ENCODE data around the gene DIAPH1. TPM values are rescaled to one million over a fixed set of nuclear protein-coding genes. Genes with fewer than 3 reads are reported as not detected.

The DIAPH1 gene
- total and polyA plus RNA-seq, 8 donors, result 48.1 to 137 (median 60.2) TPM

Other genes with a start within 250 kb of the DIAPH1 start
- gene PCDHGB3, start 248.8 kb downstream of the DIAPH1 start, total RNA-seq, result 1 to 10 TPM; 1.5 to 2.4 TPM
- 1 to 10 TPM; 2.6 to 3.4 (median 2.7) TPM for gene PCDHGB3, start 248.8 kb downstream of the DIAPH1 start, polyA plus RNA-seq (ENCODE audit: insufficient read length in 6 of 6)
- gene PCDHGA6, start 245.1 kb downstream of the DIAPH1 start, total RNA-seq, result 1 to 10 TPM; 2.9 TPM
- 1 to 10 TPM; 4.8 to 6.5 (median 5.8) TPM for gene PCDHGA6, start 245.1 kb downstream of the DIAPH1 start, polyA plus RNA-seq (ENCODE audit: insufficient read length in 6 of 6)
- 1 to 10 TPM; 1.7 TPM for gene PCDHGA7, start 236.3 kb downstream of the DIAPH1 start, total RNA-seq
- 1 to 10 TPM; 1.8 to 2.2 (median 2.0) TPM for gene PCDHGA7, start 236.3 kb downstream of the DIAPH1 start, polyA plus RNA-seq (ENCODE audit: insufficient read length in 6 of 6)
- 1 to 10 TPM; 3.2 to 3.4 TPM for gene PCDHGB4, start 231.3 kb downstream of the DIAPH1 start, total RNA-seq
- gene PCDHGB4, start 231.3 kb downstream of the DIAPH1 start, polyA plus RNA-seq (ENCODE audit: insufficient read length in 6 of 6), result 1 to 10 TPM; 3.7 to 5.9 (median 4.3) TPM
- 1 to 10 TPM in 1 of 2 donors, under 1 TPM in 1; 0.76 to 1.1 TPM for gene PCDHGA8, start 226.4 kb downstream of the DIAPH1 start, total RNA-seq
- gene PCDHGA8, start 226.4 kb downstream of the DIAPH1 start, polyA plus RNA-seq (ENCODE audit: insufficient read length in 6 of 6), result under 1 TPM; 0.38 to 0.99 (median 0.77) TPM
- gene PCDHGB5, start 221.1 kb downstream of the DIAPH1 start, total RNA-seq, result 1 to 10 TPM; 8.8 to 9.1 TPM
- gene PCDHGB5, start 221.1 kb downstream of the DIAPH1 start, polyA plus RNA-seq (ENCODE audit: insufficient read length in 6 of 6), result 10 to 100 TPM in 1 of 6 donors, 1 to 10 TPM in 5; 7.6 to 10.1 (median 8.4) TPM
- 1 to 10 TPM; 4.0 to 4.6 TPM for gene PCDHGA9, start 216.2 kb downstream of the DIAPH1 start, total RNA-seq
- gene PCDHGA9, start 216.2 kb downstream of the DIAPH1 start, polyA plus RNA-seq (ENCODE audit: insufficient read length in 6 of 6), result 1 to 10 TPM; 5.1 to 7.2 (median 6.4) TPM
- gene PCDHGB6, start 211.0 kb downstream of the DIAPH1 start, total RNA-seq, result 1 to 10 TPM; 4.3 to 5.9 TPM
- 1 to 10 TPM; 7.6 to 9.4 (median 8.4) TPM for gene PCDHGB6, start 211.0 kb downstream of the DIAPH1 start, polyA plus RNA-seq (ENCODE audit: insufficient read length in 6 of 6)
- 1 to 10 TPM; 3.9 to 5.2 TPM for gene PCDHGA10, start 206.0 kb downstream of the DIAPH1 start, total RNA-seq
- 1 to 10 TPM; 3.9 to 5.5 (median 4.7) TPM for gene PCDHGA10, start 206.0 kb downstream of the DIAPH1 start, polyA plus RNA-seq (ENCODE audit: insufficient read length in 6 of 6)
- 10 to 100 TPM; 10.8 to 12.9 TPM for gene PCDHGB7, start 201.3 kb downstream of the DIAPH1 start, total RNA-seq
- gene PCDHGB7, start 201.3 kb downstream of the DIAPH1 start, polyA plus RNA-seq (ENCODE audit: insufficient read length in 6 of 6), result 10 to 100 TPM; 13.4 to 18.1 (median 16.2) TPM
- 1 to 10 TPM; 2.5 to 3.4 TPM for gene PCDHGA11, start 197.9 kb downstream of the DIAPH1 start, total RNA-seq
- 1 to 10 TPM; 2.8 to 4.1 (median 3.4) TPM for gene PCDHGA11, start 197.9 kb downstream of the DIAPH1 start, polyA plus RNA-seq (ENCODE audit: insufficient read length in 6 of 6)
- 1 to 10 TPM; 5.7 to 6.0 TPM for gene PCDHGA12, start 188.5 kb downstream of the DIAPH1 start, total RNA-seq
- gene PCDHGA12, start 188.5 kb downstream of the DIAPH1 start, polyA plus RNA-seq (ENCODE audit: insufficient read length in 6 of 6), result 1 to 10 TPM; 2.0 to 4.5 (median 3.0) TPM
- 100 to 1,000 TPM in 1 of 2 donors, 10 to 100 TPM in 1; 65.4 to 101 TPM for gene PCDHGC3, start 143.0 kb downstream of the DIAPH1 start, total RNA-seq
- gene PCDHGC3, start 143.0 kb downstream of the DIAPH1 start, polyA plus RNA-seq (ENCODE audit: insufficient read length in 6 of 6), result 100 to 1,000 TPM; 110 to 152 (median 129) TPM
- gene PCDHGC4, start 134.0 kb downstream of the DIAPH1 start, total RNA-seq, result 1 to 10 TPM in 1 of 2 donors, under 1 TPM in 1; 0.79 to 2.5 TPM
- 1 to 10 TPM; 1.8 to 3.3 (median 2.3) TPM for gene PCDHGC4, start 134.0 kb downstream of the DIAPH1 start, polyA plus RNA-seq (ENCODE audit: insufficient read length in 6 of 6)
- gene PCDHGC5, start 129.9 kb downstream of the DIAPH1 start, total RNA-seq, result 1 to 10 TPM; 1.4 to 1.9 TPM
- gene PCDHGC5, start 129.9 kb downstream of the DIAPH1 start, polyA plus RNA-seq (ENCODE audit: insufficient read length in 6 of 6), result 1 to 10 TPM; 1.1 to 1.4 (median 1.3) TPM
- 10 to 100 TPM; 41.2 to 50.0 TPM for gene HDAC3, start 17.8 kb upstream of the DIAPH1 start, total RNA-seq
- gene HDAC3, start 17.8 kb upstream of the DIAPH1 start, polyA plus RNA-seq (ENCODE audit: insufficient read length in 6 of 6), result 100 to 1,000 TPM; 104 to 120 (median 114) TPM
- 1 to 10 TPM; 2.6 to 6.3 TPM for gene RELL2, start 18.0 kb upstream of the DIAPH1 start, total RNA-seq
- gene RELL2, start 18.0 kb upstream of the DIAPH1 start, polyA plus RNA-seq (ENCODE audit: insufficient read length in 6 of 6), result 1 to 10 TPM in 1 of 6 donors, under 1 TPM in 5; 0.27 to 1.0 (median 0.47) TPM
- 10 to 100 TPM; 18.0 to 18.7 TPM for gene FCHSD1, start 32.4 kb upstream of the DIAPH1 start, total RNA-seq
- gene FCHSD1, start 32.4 kb upstream of the DIAPH1 start, polyA plus RNA-seq (ENCODE audit: insufficient read length in 6 of 6), result 10 to 100 TPM; 17.4 to 29.7 (median 23.5) TPM
- gene ARAP3, start 63.2 kb upstream of the DIAPH1 start, total RNA-seq, result 10 to 100 TPM; 20.5 to 41.0 TPM
- 10 to 100 TPM; 39.5 to 53.9 (median 44.0) TPM for gene ARAP3, start 63.2 kb upstream of the DIAPH1 start, polyA plus RNA-seq (ENCODE audit: insufficient read length in 6 of 6)